CD14-positive monocyte (primary cell): ENCODE data around the gene PPM1H. TPM values are rescaled to one million over a fixed set of nuclear protein-coding genes. Genes with fewer than 3 reads are reported as not detected.

Experiments
- DNase-seq, 3 donors: peaks; one replicate each; pipeline ENCODE4 v3.0.0-alpha.2; 2011 to 2022
- H2AFZ ChIP-seq: 2 replicates; pipeline ENCODE4 v1.6.0; 2012; ENCODE audit warnings: mild to moderate bottlenecking, low read depth, low read length, inconsistent platforms; ENCODE audit not compliant: insufficient read depth, poor library complexity, severe bottlenecking
- H3K27ac ChIP-seq, 2 donors: 1 replicate in 1 of 2; 2 replicates in 1 of 2; pipeline ENCODE4 v1.5.1; 2012 to 2013; ENCODE audit warnings: low read length in 2 of 2, control low read depth in 1 of 2, inconsistent platforms in 1 of 2, low read depth in 1 of 2, mild to moderate bottlenecking in 1 of 2
- H3K27me3 ChIP-seq, 2 donors: one replicate each; pipeline versions ENCODE4 v1.6.0 to v1.6.1; 2011 to 2013; ENCODE audit warnings: low read length in 2 of 2; ENCODE audit not compliant: control insufficient read depth in 2 of 2, insufficient read depth in 2 of 2
- H3K36me3 ChIP-seq, 2 donors: replicated peaks in 1 of 2; 1 replicate in 1 of 2; 2 replicates in 1 of 2; pipeline versions ENCODE4 v1.5.1 to v1.6.1; 2012 to 2013; ENCODE audit warnings: low read length in 2 of 2, control low read depth in 1 of 2, inconsistent platforms in 1 of 2, mild to moderate bottlenecking in 1 of 2; ENCODE audit not compliant: insufficient read depth in 2 of 2, control insufficient read depth in 1 of 2
- H3K4me1 ChIP-seq, 2 donors: 1 replicate in 1 of 2; 2 replicates in 1 of 2; pipeline versions ENCODE4 v1.5.1 to v1.6.1; 2012 to 2013; ENCODE audit warnings: low read length in 2 of 2, control low read depth in 1 of 2, inconsistent platforms in 1 of 2, mild to moderate bottlenecking in 1 of 2, moderate library complexity in 1 of 2; ENCODE audit not compliant: insufficient read depth in 2 of 2, control insufficient read depth in 1 of 2
- H3K4me2 ChIP-seq: replicated peaks from 2 replicates; pipeline ENCODE3; 2012; ENCODE audit warnings: low read length, moderate library complexity, mild to moderate bottlenecking; ENCODE audit not compliant: poor library complexity, severe bottlenecking; ENCODE audit errors: extremely low read depth
- H3K4me3 ChIP-seq, 3 experiments: fragments of 200-600 bp in 1 of 3; sonication (generic) in 1 of 3; replicated peaks in 1 of 3; 1 replicate in 2 of 3; 2 replicates in 1 of 3; pipeline ENCODE4 v1.5.1; 2011 to 2013; ENCODE audit warnings: low read length in 3 of 3, mild to moderate bottlenecking in 3 of 3, control low read depth in 2 of 3, low read depth in 2 of 3, inconsistent platforms in 1 of 3, moderate library complexity in 1 of 3
- H3K79me2 ChIP-seq: 2 replicates; pipeline ENCODE4 v1.6.0; 2012; ENCODE audit warnings: mild to moderate bottlenecking, control low read depth, inconsistent platforms, low read length, moderate library complexity; ENCODE audit not compliant: insufficient read depth
- H3K9ac ChIP-seq: 2 replicates; pipeline ENCODE4 v1.6.0; 2017; ENCODE audit warnings: low read length, mild to moderate bottlenecking; ENCODE audit not compliant: insufficient read depth, poor library complexity, severe bottlenecking
- H3K9me3 ChIP-seq, 2 donors: replicated peaks in 1 of 2; 1 replicate in 1 of 2; 2 replicates in 1 of 2; pipeline versions ENCODE4 v1.5.1 to v1.6.1; 2012 to 2013; ENCODE audit warnings: low read length in 2 of 2, control low read depth in 1 of 2; ENCODE audit not compliant: control insufficient read depth in 1 of 2, insufficient read depth in 1 of 2
- H4K20me1 ChIP-seq: 2 replicates; pipeline ENCODE4 v1.6.0; 2012; ENCODE audit warnings: mild to moderate bottlenecking, low read length, control low read depth, moderate library complexity; ENCODE audit not compliant: insufficient read depth
- H3K27ac Mint-ChIP-seq, 7 donors: one replicate each; pipeline ENCODE4 v1.8.0; 2020; ENCODE audit warnings: mild to moderate bottlenecking in 7 of 7, mixed read lengths in 7 of 7, moderate library complexity in 6 of 7, inconsistent platforms in 2 of 7
- H3K27me3 Mint-ChIP-seq, 3 donors: one replicate each; pipeline ENCODE4 v1.8.0; 2021 to 2022; ENCODE audit warnings: low read depth in 3 of 3, mild to moderate bottlenecking in 3 of 3, mixed read lengths in 3 of 3, moderate library complexity in 3 of 3, inconsistent platforms in 1 of 3
- H3K36me3 Mint-ChIP-seq, 2 donors: one replicate each; pipeline ENCODE4 v1.8.0; 2020; ENCODE audit warnings: mixed read lengths in 2 of 2, inconsistent platforms in 1 of 2, mild to moderate bottlenecking in 1 of 2
- H3K4me1 Mint-ChIP-seq: one replicate; pipeline ENCODE4 v1.8.0; 2020; ENCODE audit warnings: mild to moderate bottlenecking, mixed read lengths
- H3K4me3 Mint-ChIP-seq, 2 donors: one replicate each; pipeline ENCODE4 v1.8.0; 2020; ENCODE audit warnings: mild to moderate bottlenecking in 2 of 2, mixed read lengths in 2 of 2, moderate library complexity in 1 of 2
- H3K9me3 Mint-ChIP-seq, 7 donors: one replicate each; pipeline ENCODE4 v1.8.0; 2020 to 2022; ENCODE audit warnings: mixed read lengths in 7 of 7, mild to moderate bottlenecking in 6 of 7, moderate library complexity in 6 of 7, inconsistent platforms in 2 of 7
- CTCF ChIP-seq: fragments of 200-600 bp; IDR thresholded peaks from one replicate; pipeline ENCODE4 v1.8.0; 2022; ENCODE audit warnings: antibody characterized with exemption, mild to moderate bottlenecking
- WGBS: methylation state at CpG from one replicate; pipeline ENCODE4 v1.1.5; 2013; ENCODE audit warnings: missing lambda C conversion rate; ENCODE audit not compliant: insufficient coverage; 5-methylcytosine and 5-hydroxymethylcytosine counted together
- intact Hi-C, 2 donors: fragments of 100-400 bp; cut with micrococcal nuclease; formaldehyde crosslinking; loops; one replicate each; pipeline versions ENCODE4 v1.15.0 to v1.15.1; 2023
- polyA plus RNA-seq, 3 donors: library from polyadenylated mRNA; depleted of rRNA in 1 of 3; unstranded in 2 of 3; stranded (reverse) in 1 of 3; fragments of 300-500 nt in 2 of 3; fragments of >200 nt in 1 of 3; fragmentation: Illumina TruSeq in 2 of 3; gene quantifications; 1 replicate in 2 of 3; 2 replicates in 1 of 3; pipeline ENCODE4 v1.2.3, GENCODE V29; 2012 to 2021

PPM1H gene
- polyA plus RNA-seq, 3 donors: 1.5 to 2.8 (median 1.9) TPM

GRCh38 chr12:62776575-62776974, 158.4 kb downstream of the PPM1H start:
- no peak overlapping the region for H3K9ac ChIP-seq
- no peaks in the 10 kb centered on the region for H3K36me3 ChIP-seq
- no peak overlapping the region for H3K27ac Mint-ChIP-seq

GRCh38 chr12:62774794-62775193, 160.2 kb downstream of the PPM1H start:
- Mint-ChIP-seq H3K27ac (peak overlapping the region in 2 of 7 donors; percentile 14 to 26), H3K4me1 (peaks cover 30% of the 10 kb centered on the region), H3K9me3 (peaks cover 0 to 6% (median 0%) of the 10 kb centered on the region in 7 donors), H3K4me3 (peak overlapping the region; percentile 37 to 59), H3K27me3 (peaks cover 0 to 2% (median 0%) of the 10 kb centered on the region in 3 donors), H3K36me3 (peaks cover 2 to 5% of the 10 kb centered on the region in 2 donors)
- Histone ChIP-seq H4K20me1 (no peaks in the 10 kb centered on the region), H3K27me3 (no peaks in the 10 kb centered on the region), H3K79me2 (no peaks in the 10 kb centered on the region), H3K9me3 (no peaks in the 10 kb centered on the region), H3K4me2 (peak overlapping the region; percentile 48), H3K36me3 (no peaks in the 10 kb centered on the region), H3K4me3 (no peak overlapping the region), H3K4me1 (peaks cover 11 to 13% of the 10 kb centered on the region in 2 donors), H3K27ac (no peak overlapping the region), H3K9ac (no peak overlapping the region), H2AFZ (peak overlapping the region; percentile 55)
- intact Hi-C loops: no loop called here
- DNase-seq: peak; percentile 50 to 79 (median 66)
- TF ChIP-seq CTCF: no peak
- WGBS: 71% methylated on average over 4 of the region's 8 CpGs

More at GRCh38 chr12:62776575-62776974, 158.4 kb downstream of the PPM1H start:
- peaks cover 34% of the 10 kb centered on the region for H3K4me1 Mint-ChIP-seq
- H3K4me3 Mint-ChIP-seq: no peak overlapping the region
- DNase-seq: no peak
- H3K27me3 Mint-ChIP-seq: peaks cover 0 to 3% (median 0%) of the 10 kb centered on the region in 3 donors
- Histone ChIP-seq H3K79me2 (no peaks in the 10 kb centered on the region), H3K4me3 (no peak overlapping the region), H2AFZ (no peak overlapping the region), H3K27me3 (no peaks in the 10 kb centered on the region), H4K20me1 (no peaks in the 10 kb centered on the region), H3K27ac (no peak overlapping the region), H3K9me3 (no peaks in the 10 kb centered on the region), H3K4me2 (no peak overlapping the region), H3K4me1 (peaks cover 11 to 13% of the 10 kb centered on the region in 2 donors)
- peaks cover 2 to 5% of the 10 kb centered on the region in 2 donors for H3K36me3 Mint-ChIP-seq
- intact Hi-C loops: no loop called here
- no peak for TF ChIP-seq CTCF
- H3K9me3 Mint-ChIP-seq: peaks cover 0 to 4% (median 0%) of the 10 kb centered on the region in 7 donors
